ENCODE data around the gene HOXA2. TPM values are rescaled to one million over a fixed set of nuclear protein-coding genes. Genes with fewer than 3 reads are reported as not detected.

HOXA2 gene
- polyA plus RNA-seq, 1 experiment, result 0.09 TPM

GRCh38 chr7:27140126-27140857 lies 37.8 kb upstream of the HOXA2 start:
- ChIA-PET POLR2A (no interaction called here), CTCF (interaction anchor here (1.0 to 5.9 kb wide), 5 partner anchors 9 to 286 kb away, joined by 3 to 59 read pairs (median 7); partner anchors contain the start of gene HOXA4)
- no peak for DNase-seq (ENCODE audit: low read depth)
- no peaks in the 10 kb centered on the region for H3K27me3 ChIP-seq (ENCODE audit: control insufficient read depth, insufficient read depth, low read length)
- no peak for TF ChIP-seq CTCF (IDR thresholded peaks at IDR 0.05; ENCODE audit: insufficient read depth, low read depth, low read length)
- H3K36me3 ChIP-seq (ENCODE audit: control insufficient read depth, insufficient read depth, low read length), result no peaks in the 10 kb centered on the region
- H3K4me3 ChIP-seq (ENCODE audit: low read depth, low read length), result no peak overlapping the region

GRCh38 chr7:27139334-27140125 lies 37.0 kb upstream of the HOXA2 start:
- ChIA-PET POLR2A (no interaction called here), CTCF (interaction anchor here (1.0 to 5.9 kb wide), 3 partner anchors 8 to 285 kb away, joined by 3 to 59 read pairs (median 7); partner anchors contain the start of gene HOXA4)
- no peaks in the 10 kb centered on the region for H3K27me3 ChIP-seq (ENCODE audit: control insufficient read depth, insufficient read depth, low read length)
- DNase-seq (ENCODE audit: low read depth), result no peak
- TF ChIP-seq CTCF (IDR thresholded peaks at IDR 0.05; ENCODE audit: insufficient read depth, low read depth, low read length), result no peak
- H3K36me3 ChIP-seq (ENCODE audit: control insufficient read depth, insufficient read depth, low read length), result no peaks in the 10 kb centered on the region
- no peak overlapping the region for H3K4me3 ChIP-seq (ENCODE audit: low read depth, low read length)

- POLR2A ChIA-PET, result no interaction called here
- H3K4me3 ChIP-seq (ENCODE audit: low read depth, low read length), result no peak overlapping the region
- DNase-seq (ENCODE audit: low read depth), result no peak
Observed at GRCh38 chr7:27138985-27139333, 36.5 kb upstream of the HOXA2 start.

DNA sequence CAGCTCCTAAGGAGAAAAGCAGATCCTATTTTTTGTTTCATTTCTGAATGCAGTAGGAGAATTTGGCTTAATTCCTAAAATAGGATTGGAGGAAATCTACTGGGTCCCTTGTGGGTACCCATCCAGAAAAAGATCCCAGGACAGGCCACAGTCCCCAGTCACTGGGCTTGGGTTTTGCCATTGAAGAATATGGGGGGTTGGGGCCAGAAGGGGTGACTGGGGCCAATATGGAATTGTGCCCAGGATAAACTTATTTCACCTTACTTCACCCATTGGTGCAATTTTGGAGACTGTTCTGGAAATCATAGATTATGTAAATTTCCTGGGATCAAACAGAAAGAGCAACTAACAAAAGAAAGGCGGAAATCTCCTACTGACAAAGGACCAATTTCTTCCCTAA lies 36.0 kb upstream of the HOXA2 start:
- no peaks in the 10 kb centered on the region for H3K36me3 ChIP-seq (ENCODE audit: control insufficient read depth, insufficient read depth, low read length)
- TF ChIP-seq CTCF (IDR thresholded peaks at IDR 0.05; ENCODE audit: insufficient read depth, low read depth, low read length), result no peak
- ChIA-PET CTCF (interaction anchor here (1.1 kb wide), 1 partner anchor 295 kb away, joined by 3 read pairs; no protein-coding TSS in a partner anchor), POLR2A (no interaction called here)
- no peak for DNase-seq (ENCODE audit: low read depth)
- H3K4me3 ChIP-seq (ENCODE audit: low read depth, low read length), result no peak overlapping the region
- H3K27me3 ChIP-seq (ENCODE audit: control insufficient read depth, insufficient read depth, low read length), result no peaks in the 10 kb centered on the region

More at GRCh38 chr7:27138985-27139333, 36.5 kb upstream of the HOXA2 start:
- Histone ChIP-seq H3K36me3 (ENCODE audit: control insufficient read depth, insufficient read depth, low read length) (no peaks in the 10 kb centered on the region), H3K27me3 (ENCODE audit: control insufficient read depth, insufficient read depth, low read length) (no peaks in the 10 kb centered on the region)
- TF ChIP-seq CTCF (IDR thresholded peaks at IDR 0.05; ENCODE audit: insufficient read depth, low read depth, low read length), result no peak
- CTCF ChIA-PET, result no interaction called here

DNA sequence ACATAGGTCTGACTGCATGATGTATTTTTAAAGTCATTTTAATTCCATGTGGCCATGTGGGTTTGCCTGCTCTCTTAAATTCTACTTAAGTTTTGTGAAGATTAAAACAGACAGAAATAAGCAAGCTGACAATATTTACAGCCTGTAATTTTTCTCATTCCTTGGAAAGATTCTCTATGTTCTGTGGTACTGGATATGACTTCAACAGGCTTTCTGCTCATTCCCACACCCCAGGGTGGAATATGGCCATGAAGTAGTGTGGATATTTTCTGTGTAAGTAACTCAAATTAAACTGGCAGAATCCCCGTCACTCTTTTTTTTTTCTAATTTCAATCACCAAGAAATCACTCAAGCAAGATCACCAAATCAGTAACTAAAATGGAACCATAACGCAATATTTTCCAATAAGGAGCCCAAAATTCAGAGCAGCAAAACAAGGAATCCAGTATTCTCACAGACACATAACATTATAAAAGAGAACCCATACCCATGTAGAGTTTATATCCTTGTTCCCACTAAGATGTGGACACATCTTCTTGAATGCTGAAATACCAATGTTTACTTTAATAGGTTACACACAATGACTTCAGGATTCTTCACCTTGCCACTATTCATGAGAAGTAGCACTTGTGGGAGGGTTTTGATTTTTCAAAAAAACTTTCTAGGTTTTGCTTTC lies 35.3 kb upstream of the HOXA2 start:
- no peaks in the 10 kb centered on the region for H3K27me3 ChIP-seq (ENCODE audit: control insufficient read depth, insufficient read depth, low read length)
- no peaks in the 10 kb centered on the region for H3K36me3 ChIP-seq (ENCODE audit: control insufficient read depth, insufficient read depth, low read length)
- TF ChIP-seq CTCF (IDR thresholded peaks at IDR 0.05; ENCODE audit: insufficient read depth, low read depth, low read length), result no peak
- H3K4me3 ChIP-seq (ENCODE audit: low read depth, low read length), result no peak overlapping the region
- POLR2A ChIA-PET, result no interaction called here
- no peak for DNase-seq (ENCODE audit: low read depth)
- CTCF ChIA-PET, result interaction anchor here (1.1 kb wide), 1 partner anchor 294 kb away, joined by 3 read pairs; no protein-coding TSS in a partner anchor

Data from BJ (cell line).